ENCODE measurements around the gene MGAT1.
A peak's percentile ranks its signal among the peaks of the same experiment; 100 is the strongest.
"Not testable (repeated sequence)": the region's sequence is repeated elsewhere in the genome, so short reads cannot be mapped to it uniquely, and the experiment has no call there.

The MGAT1 gene

GRCh38 chr5:180786531-180787398 is 15.8 kb downstream of the MGAT1 start:
- no peak for DNase-seq (ENCODE audit: low read depth, low spot score)

DNA sequence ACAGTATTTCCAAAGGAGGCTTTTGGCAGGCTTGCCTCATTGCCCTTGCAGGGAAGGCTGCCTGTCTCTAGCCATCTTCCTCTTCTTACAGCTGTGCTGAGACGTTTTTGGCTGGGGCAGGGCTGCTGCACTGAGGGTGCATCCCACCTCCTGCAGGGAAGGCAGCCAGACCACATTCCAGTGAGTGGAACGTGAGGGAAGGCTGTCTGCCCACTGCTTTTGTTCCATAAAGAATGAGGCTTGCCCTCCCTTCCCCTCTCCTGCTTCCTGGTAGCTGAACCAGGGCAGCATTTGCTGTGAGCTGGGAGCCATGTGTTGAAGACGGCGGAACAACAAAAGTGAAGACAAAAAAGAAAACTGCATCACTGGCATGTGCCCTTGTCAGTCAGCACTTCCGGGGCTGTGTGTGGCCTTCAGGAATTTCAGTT is 16.8 kb downstream of the MGAT1 start:
- DNase-seq (ENCODE audit: low read depth, low spot score), result peak; percentile 86

- DNase-seq (ENCODE audit: low read depth, low spot score), result peak; percentile 73
Observed at GRCh38 chr5:180785121-180785781, 17.4 kb downstream of the MGAT1 start.

GRCh38 chr5:180784497-180785097 is 18.0 kb downstream of the MGAT1 start:
- DNase-seq (ENCODE audit: low read depth, low spot score), result peak; percentile 88

GRCh38 chr5:180783340-180784052 is 19.1 kb downstream of the MGAT1 start:
- no peak for DNase-seq (ENCODE audit: low read depth, low spot score)

- no peak for DNase-seq (ENCODE audit: low read depth, low spot score)
Observed at GRCh38 chr5:180782748-180783147, 19.9 kb downstream of the MGAT1 start.

GRCh38 chr5:180781900-180782326 is 20.7 kb downstream of the MGAT1 start:
- not testable (repeated sequence) for DNase-seq (ENCODE audit: low read depth, low spot score)

DNA sequence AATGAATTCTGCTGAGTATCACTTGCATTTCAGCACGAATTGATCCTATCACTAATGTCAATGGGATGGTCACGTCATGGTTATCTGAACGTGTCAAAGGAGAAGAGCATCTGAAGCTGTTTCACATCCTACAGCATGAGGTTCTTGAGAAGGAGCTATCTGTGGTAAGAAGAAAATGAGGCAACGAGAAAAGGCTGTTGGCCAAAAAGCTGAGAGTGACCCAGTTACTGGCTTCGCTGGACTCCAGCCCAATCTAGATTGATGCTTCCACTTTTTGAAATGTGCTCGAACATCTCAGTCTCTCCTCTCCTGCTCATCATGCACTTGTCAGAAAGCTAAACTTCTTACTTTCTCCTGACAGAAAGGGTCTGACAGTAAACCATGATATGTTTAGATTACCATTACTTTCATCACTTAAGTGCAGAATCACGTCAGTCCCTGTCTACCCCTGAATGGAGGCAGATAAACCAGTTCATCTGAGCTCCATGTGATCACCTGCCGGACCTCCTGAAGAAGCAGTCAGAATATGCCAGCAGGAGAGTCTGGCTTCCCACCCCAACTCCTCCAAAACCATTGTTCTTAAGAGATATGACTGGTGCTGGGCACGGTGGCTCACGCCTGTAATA is 22.5 kb downstream of the MGAT1 start:
- no peak for DNase-seq (ENCODE audit: low read depth, low spot score)

- DNase-seq (ENCODE audit: low read depth, low spot score), result no peak
Observed at GRCh38 chr5:180777475-180777874, 25.1 kb downstream of the MGAT1 start.

DNA sequence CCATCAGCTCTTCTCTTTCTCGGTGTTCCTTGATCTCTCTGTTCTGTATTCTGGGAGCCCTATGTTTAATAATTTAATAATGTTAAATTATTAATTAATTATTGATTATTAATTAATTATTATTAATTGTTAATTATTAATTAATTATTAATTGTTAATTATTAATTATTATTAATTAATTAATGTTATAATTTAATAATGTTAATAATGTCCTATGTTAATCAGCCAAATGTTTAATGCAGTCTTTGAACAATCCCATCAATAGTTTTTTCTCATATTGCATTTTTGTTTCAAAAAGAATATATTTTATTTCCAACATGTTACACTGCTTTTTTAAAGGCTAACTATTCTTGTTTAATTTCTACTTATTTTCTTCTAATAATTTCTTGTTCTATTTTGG is 26.2 kb downstream of the MGAT1 start:
- no peak for DNase-seq (ENCODE audit: low read depth, low spot score)

- DNase-seq (ENCODE audit: low read depth, low spot score), result no peak
Observed at GRCh38 chr5:180775624-180776023, 27.0 kb downstream of the MGAT1 start.

DNA sequence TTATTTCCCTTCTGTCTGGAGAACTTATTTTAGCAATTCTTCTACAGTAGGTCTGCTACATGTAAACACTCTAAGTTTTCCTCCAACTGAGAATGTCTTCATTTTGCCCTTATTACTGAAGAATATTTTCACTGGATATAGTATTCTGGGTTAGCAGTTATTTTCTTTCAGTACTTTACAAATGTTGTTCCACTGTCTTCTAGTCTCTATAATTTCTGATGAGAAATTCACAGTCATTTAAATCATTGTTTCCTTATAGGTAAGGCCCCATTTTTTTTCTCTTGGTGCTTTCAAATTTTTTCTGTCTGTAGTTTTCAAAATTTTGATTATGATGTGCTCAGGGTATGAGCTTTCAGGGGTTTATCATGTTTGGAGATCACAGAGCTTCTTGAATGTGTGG is 30.8 kb downstream of the MGAT1 start:
- no peak for DNase-seq (ENCODE audit: low read depth, low spot score)

DNA sequence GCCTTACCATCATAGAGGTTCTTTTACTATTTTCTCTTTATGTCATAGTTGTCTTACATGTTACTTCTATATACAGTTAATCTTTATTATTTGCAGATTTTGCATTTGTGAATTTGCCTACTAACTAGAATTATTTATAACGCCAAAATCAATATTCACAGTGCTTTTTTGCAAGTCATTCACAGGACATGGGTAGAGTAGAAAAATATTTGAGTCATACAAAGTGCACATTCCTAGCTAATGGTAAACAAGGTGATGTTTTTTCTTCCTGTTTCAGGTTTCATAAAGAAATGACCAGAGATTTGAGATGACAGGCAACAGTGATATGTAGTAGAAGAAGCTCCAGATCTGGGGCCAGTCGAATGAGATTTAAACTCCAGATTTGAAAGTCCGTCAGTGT is 32.8 kb downstream of the MGAT1 start:
- no peak for DNase-seq (ENCODE audit: low read depth, low spot score)

- no peak for DNase-seq (ENCODE audit: low read depth, low spot score)
Observed at GRCh38 chr5:180755601-180756000, 47.0 kb downstream of the MGAT1 start.

DNA sequence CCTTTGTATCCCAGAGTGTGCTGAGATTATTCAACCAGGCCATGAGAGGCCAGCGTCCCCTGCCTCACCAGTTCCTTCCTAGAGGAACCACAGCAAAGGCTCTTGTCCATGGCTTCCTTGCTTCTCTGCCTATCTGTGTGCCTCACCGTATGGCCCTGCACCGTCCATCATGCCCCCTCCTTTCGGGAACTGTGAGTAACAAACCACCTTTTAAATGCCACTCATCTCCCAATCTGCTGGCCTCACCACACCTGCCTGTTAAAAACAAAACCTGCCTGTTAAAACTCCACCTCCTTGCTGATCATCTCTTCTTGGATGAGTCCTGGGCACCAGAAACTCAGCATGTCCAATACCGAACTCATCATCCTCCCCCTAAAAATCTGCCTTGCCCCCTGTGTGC is 58.4 kb downstream of the MGAT1 start:
- no peak for DNase-seq (ENCODE audit: low read depth, low spot score)

DNA sequence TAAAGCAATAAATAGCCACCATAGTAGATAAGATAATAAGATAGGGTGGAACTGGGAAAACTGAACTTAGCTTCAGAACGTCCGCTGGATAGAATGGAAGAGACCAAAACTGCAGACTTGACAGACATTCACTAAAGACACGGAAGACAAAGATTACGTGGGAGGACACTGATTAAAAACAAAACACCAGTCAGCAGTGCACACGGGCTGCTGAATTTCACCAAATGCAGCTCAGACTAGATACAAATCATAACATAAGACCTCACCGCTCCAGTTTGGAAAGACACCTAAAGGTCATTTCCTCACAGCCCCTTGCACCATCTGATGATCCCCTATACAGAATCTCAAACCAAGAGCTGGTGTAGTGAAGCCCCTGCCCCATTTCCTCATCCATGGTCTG is 59.9 kb downstream of the MGAT1 start:
- DNase-seq (ENCODE audit: low read depth, low spot score), result no peak

GRCh38 chr5:180740953-180741352 is 61.7 kb downstream of the MGAT1 start:
- not testable (repeated sequence) for DNase-seq (ENCODE audit: low read depth, low spot score)

- DNase-seq (ENCODE audit: low read depth, low spot score), result no peak
Observed at GRCh38 chr5:180739958-180740357, 62.6 kb downstream of the MGAT1 start, which contains the start of gene OR2Y1. TSS of gene OR2Y1 (minus strand) at chr5:180740058. CDS start at chr5:180740058, 0 bp downstream.

DNA sequence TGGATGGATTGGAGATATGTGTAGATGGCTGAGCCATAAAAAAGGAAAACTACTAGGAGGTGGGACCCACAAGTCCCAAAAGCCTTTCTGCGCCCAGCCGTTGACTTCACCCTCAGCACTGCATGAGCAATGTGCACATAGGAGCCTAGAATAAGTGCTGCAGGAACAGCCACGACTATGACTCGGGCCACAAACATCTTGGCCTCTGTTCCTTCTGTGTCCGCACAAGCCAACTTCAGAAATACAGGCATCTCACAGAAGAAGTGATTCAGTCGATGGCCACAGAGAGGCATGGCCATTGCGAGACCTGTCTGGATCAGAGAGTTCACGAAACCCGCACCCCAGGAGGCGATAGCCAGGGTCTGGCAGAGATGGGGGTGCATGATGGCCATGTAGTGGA is 63.3 kb downstream of the MGAT1 start:
- peak; percentile 35 for DNase-seq (ENCODE audit: low read depth, low spot score)

DNA sequence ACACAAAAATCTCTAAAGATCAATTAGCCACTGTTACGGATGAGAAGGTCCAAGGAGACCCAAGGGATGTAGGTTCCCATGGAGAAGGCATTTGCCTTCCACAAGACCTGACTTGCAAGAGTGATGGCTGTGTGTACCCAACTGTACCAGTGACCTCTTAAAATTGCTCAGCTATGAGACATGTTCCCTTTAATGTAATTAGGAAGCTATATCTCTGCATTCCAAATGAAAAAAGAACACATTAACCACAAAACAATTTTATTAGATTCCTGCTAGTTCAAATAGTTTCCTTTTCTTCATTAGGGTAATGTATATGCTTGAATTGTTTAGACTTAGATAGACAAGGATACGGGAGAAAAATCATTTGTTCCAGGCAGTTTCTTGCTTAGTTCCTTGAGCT is 66.1 kb downstream of the MGAT1 start:
- DNase-seq (ENCODE audit: low read depth, low spot score), result no peak

All from astrocyte of the hippocampus (primary cell).